Measurements from ENCODE around the gene DENND6B. TPM values are rescaled to one million over a fixed set of nuclear protein-coding genes. Genes with fewer than 3 reads are reported as not detected.
A peak's percentile ranks its signal among the peaks of the same experiment; 100 is the strongest.
"Not testable (repeated sequence)": the region's sequence is repeated elsewhere in the genome, so short reads cannot be mapped to it uniquely, and the experiment has no call there.

DENND6B gene
- total RNA-seq, 1 experiment from 2014 or later, result 0.31 TPM

DNA sequence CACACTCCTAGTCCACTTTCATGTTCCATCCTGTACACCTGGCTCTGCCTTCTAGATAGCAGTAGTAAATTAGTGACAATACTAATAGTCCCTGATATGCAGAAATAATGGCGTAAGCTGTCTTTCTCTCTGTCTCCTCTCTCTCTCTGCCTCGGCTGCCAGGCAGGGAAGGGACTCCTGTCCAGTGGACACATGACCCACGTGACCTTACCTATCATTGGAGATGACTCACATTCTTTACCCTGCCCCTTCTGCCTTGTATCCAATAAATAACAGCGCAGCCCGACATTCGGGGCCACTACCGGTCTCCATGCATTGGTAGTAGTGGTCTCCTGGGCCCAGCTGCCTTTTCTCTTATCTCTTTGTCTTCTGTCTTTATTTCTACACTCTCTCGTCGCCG, 53.0 kb downstream of the DENND6B start:
- DNase-seq (ENCODE audit: low read depth), result not testable (repeated sequence)

DNA sequence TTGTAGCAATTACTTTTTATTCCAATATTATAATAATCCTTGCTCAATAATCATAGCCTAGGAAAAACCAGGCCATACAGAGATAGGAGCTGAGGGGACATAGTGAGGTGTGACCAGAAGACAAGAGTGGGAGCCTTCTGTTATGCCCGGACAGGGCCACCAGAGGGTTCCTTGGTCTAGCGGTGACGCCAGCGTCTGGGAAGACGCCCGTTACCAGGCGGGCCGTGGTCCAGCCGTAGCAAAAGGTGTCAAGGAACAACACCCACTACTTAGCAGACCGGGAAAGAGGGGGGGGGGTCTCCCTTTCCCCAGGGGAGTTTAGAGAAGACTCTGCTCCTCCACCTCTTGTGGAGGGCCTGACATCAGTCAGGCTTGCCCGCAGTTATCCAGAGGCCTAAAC, 53.5 kb downstream of the DENND6B start:
- DNase-seq (ENCODE audit: low read depth), result not testable (repeated sequence)

DNA sequence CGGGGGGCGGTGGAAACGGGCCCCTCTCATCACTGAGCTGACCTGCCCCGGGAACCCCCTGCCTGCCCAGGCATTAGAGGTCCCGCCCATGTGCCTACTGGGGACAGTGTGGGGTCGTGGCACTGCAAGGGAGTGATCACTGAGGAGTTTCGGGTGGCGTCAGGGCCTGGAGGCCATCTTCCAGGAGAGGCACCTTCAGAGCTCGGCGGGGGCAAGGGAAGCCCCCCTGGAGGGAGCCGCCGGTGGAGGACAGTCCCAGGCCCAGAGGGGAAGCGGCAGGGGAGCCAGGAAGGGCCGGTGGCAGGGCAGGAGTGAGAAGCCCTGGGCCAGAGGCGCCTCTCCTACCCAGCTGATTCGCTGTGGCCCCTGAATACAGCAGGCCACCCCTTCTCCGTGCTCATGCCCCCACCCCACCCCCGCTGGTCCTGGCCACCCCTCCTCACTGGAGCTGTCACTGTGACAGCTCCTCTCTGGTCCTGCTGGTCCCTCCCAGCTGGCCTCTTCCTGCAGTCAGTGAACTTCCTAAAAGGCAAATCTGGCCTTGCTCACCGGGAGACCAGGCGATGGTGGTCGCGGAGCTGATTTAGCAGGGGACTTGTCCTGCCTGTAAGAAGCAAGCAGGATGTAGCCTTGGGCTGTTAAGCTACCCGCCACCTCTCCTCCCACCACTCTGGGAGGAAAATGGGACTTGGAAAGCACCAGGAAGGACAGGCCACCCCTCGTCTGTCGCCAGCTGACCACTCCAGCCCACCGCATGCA, 54.6 kb downstream of the DENND6B start:
- no peak for DNase-seq (ENCODE audit: low read depth)

- peak; percentile 47 for DNase-seq (ENCODE audit: low read depth)
These were observed 55.3 kb downstream of the DENND6B start for GRCh38 chr22:50271519-50271970.

DNA sequence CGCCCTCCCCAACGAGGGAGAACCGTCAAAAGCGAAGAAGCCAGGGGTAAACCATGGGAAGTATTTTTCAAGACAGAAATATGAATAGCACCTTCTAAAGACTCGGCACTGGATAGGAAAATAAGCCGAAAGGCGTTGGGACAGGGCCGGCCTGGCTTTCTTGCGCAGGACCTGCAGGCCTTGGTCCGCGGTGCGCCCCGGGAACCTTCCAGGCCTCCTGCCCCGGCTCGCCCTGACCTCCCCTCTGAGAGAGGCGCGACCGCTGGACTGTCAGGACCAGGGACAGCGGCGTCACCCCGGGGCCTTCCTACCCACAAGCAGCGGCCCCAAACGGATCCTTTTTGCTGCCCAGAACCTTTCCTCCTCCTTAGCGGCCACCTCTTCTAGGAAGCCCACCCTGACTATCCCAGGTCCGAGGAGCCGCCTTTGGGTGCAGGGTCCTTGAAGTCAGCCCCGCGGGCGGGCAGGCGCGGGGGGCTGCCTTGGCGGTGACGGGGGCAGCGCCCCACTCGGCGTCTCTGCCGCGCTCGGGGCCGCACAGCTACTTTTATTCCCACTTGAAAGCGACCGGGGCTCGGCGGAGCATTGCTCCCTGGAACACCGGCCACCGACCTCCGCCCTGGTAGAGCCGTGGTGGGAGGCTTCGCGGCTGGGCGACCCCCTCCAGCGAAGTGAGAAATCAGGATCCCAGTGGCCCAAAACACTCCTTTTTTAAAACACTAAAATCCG, 56.0 kb downstream of the DENND6B start:
- DNase-seq (ENCODE audit: low read depth), result peak; percentile 62

GRCh38 chr22:50269970-50270665, 56.7 kb downstream of the DENND6B start, which contains the start of gene MAPK11:
TSS of gene MAPK11 (minus strand) at chr22:50270380. CDS start at chr22:50270292, 88 bp downstream.
- peak; percentile 52 for DNase-seq (ENCODE audit: low read depth)

GRCh38 chr22:50269573-50269969, 57.2 kb downstream of the DENND6B start:
- DNase-seq (ENCODE audit: low read depth), result no peak

GRCh38 chr22:50268655-50269113, 58.1 kb downstream of the DENND6B start:
- DNase-seq (ENCODE audit: low read depth), result no peak

DNA sequence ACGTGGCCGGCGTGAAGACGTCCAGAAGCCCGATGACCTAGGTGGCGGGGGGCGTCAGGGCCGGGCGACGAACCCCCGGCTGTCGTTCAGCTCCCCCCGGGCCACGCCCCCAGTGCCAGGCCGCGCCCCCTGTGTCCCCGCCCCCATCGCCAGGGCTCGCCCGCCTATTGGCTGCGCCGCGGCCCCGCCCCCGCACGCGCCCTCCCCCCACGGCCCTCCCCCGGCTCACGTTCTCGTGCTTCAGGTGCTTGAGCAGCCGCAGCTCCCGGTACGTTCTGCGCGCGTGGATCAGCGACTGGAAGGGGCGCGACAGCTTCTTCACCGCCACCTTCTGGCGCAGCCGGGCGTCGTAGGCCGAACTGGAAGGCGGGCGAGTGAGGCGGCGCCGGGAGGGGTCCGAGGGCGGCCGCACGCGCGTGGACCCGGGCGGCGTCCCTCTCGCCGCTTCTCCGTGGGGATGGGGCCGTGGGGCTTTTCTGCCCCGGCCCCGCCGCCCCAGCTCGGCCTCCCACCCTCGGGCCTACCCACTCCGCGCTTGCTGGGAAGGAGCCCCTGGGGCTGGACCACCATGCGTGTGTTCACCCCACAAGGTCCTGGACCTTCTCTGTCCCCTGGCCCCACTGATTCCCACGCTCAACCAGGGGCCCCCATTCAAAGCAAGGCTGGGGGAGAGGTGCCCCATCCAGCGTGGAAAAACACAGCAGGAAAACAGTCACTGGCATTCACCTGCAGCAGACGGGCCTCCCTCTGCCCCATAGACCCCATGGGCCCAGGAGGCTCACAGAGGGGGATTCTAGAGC, 59.0 kb downstream of the DENND6B start:
- DNase-seq (ENCODE audit: low read depth), result no peak

DNA sequence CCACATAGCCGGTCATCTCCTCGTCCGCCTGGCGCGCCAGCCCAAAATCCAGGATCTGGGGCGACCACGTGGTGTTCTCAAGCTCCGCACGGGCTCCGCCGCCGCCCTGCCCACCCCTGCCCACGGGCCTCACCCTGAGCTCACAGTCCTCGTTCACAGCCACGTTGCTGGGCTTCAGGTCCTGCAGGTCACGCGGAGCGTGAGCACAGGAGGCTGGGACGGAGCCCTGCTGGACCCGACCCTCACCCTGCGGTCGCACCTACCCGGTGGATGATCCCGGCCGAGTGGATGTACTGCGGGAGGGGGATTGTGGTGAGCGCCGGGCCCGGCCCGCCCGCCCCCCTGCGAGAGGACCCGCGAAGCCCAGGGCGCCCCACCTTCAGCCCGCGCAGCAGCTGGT, 59.8 kb downstream of the DENND6B start:
- no peak for DNase-seq (ENCODE audit: low read depth)

- DNase-seq (ENCODE audit: low read depth), result no peak
These were observed 61.7 kb downstream of the DENND6B start for GRCh38 chr22:50264946-50265669.

DNA sequence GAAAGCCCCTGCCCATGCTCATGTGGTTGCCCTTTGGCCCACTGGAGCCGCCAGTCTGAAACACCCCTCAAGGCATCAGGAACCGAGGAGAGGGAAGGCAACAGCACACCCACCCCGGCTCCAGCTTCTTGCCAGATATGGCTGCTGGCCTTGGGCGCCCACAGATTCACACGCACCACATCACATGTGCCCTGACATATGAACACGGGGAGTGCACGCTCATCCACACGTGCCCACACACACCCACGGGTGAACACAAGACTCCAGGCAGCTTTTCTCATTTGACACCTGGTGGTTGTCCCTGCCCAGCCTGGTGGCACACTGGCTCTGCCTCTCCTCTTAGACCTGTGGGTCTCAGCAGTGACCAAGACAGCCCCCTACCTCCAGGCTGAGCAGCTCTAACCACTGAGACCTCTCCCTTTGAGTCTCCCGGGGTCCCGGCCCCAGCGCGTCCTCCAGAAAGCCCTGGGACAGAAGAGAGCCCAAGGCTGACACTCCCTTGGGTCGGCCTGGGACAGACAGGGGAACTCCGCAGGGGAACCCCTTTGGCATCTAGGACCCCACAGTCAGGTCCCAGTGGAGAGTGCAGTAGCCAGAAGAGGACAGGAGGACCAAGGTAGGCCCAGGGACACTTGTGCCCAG, 62.6 kb downstream of the DENND6B start:
- DNase-seq (ENCODE audit: low read depth), result no peak

DNA sequence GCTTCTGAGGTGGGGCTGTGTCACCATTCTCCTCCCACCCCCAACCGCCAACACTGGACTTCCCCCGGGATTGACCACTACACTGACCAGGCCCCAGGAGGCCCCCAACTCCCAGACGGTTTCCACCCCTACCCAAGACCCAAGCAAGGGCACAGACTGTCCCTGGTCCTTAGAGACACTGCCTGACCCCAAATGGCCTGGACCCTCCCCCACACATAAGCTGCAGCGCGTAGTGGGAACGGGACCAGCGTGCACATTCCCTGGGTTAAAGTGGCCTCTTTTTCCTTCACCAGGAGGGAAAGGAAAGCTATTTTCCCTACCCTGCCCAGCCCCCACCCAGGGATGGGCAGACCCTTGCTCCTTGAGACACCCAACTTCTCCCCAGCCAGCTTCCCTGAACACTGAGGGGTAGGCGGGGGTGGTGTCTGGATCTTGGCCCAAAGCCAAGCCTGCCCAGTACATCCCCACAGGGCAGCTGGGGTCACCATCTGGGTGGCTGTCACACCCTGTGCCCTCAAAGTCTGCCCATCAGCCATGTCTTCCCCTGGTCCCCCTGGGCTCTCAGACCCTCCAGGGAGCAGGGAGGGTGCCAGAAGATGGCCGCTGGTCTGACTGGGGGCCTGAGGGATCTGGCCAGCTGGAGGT, 63.7 kb downstream of the DENND6B start:
- DNase-seq (ENCODE audit: low read depth), result no peak

GRCh38 chr22:50262460-50262911, 64.3 kb downstream of the DENND6B start:
- peak; percentile 44 for DNase-seq (ENCODE audit: low read depth)

GRCh38 chr22:50261615-50262459, 65.0 kb downstream of the DENND6B start, which contains the start of gene MAPK12:
TSS of gene MAPK12 (minus strand) at chr22:50261683. CDS start at chr22:50261509, 174 bp downstream.
- no peak for DNase-seq (ENCODE audit: low read depth)

GRCh38 chr22:50260801-50261614, 65.8 kb downstream of the DENND6B start:
- peak; percentile 42 for DNase-seq (ENCODE audit: low read depth)

GRCh38 chr22:50260434-50260800, 66.4 kb downstream of the DENND6B start:
- no peak for DNase-seq (ENCODE audit: low read depth)

Measured in HT1080 (cell line).